ENCODE data around the gene TMEM120B.

DNA sequence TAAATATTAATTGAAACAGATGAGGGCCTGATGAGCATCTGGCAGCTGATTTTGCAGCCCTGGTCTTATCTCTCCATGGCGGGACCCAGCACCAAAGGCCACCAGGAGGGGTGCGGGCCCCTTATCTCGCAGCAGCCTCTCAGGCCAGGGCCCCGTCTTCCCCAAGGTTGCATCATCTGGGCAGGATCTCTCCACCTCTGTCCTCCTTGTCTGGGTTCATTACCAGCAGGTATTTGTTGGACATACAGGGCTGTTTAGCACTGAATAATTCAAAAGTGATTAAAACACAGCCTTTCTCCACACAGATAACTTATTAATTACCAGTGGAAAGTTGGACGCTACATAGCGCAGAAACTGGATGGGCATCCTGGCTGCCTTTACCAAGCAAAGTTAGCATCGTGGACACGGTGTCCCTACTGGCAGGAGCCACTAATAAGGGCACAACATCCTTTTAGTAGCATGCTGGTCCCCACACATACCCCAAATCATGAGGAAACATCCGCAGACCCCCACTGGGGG lies 25.8 kb downstream of the TMEM120B start:
- TF ChIP-seq CTCF (IDR thresholded peaks at IDR 0.05; ENCODE audit: poor library complexity) (no peak), EZH2 (IDR thresholded peaks at IDR 0.05; ENCODE audit: borderline replicate concordance) (no peak), EZH2phosphoT487 (IDR thresholded peaks at IDR 0.05; ENCODE audit: low read depth, severe bottlenecking, unreplicated experiment) (no peak)
